Endothelial cell (in vitro differentiated cells): ENCODE measurements around the gene ADAMTS12. TPM values are rescaled to one million over a fixed set of nuclear protein-coding genes. Genes with fewer than 3 reads are reported as not detected.

ENCODE experiments used
- DNase-seq: peaks from one replicate; pipeline ENCODE4 v3.0.0; 2021; ENCODE audit warnings: low spot score
- H3K27ac Mint-ChIP-seq: one replicate; pipeline ENCODE4 v1.8.0; 2021; ENCODE audit warnings: mixed read lengths, inconsistent platforms; ENCODE audit not compliant: unreplicated experiment
- H3K27me3 Mint-ChIP-seq: one replicate; pipeline ENCODE4 v1.8.0; 2021; ENCODE audit warnings: mild to moderate bottlenecking, moderate library complexity, mixed read lengths, inconsistent platforms; ENCODE audit not compliant: unreplicated experiment
- H3K36me3 Mint-ChIP-seq: one replicate; pipeline ENCODE4 v1.8.0; 2021; ENCODE audit warnings: mild to moderate bottlenecking, low read depth, mixed read lengths, inconsistent platforms; ENCODE audit not compliant: unreplicated experiment
- H3K4me1 Mint-ChIP-seq: one replicate; pipeline ENCODE4 v1.8.0; 2021; ENCODE audit warnings: mild to moderate bottlenecking, mixed read lengths, inconsistent platforms; ENCODE audit not compliant: unreplicated experiment
- H3K4me3 Mint-ChIP-seq: one replicate; pipeline ENCODE4 v1.8.0; 2021; ENCODE audit warnings: mild to moderate bottlenecking, mixed read lengths, inconsistent platforms; ENCODE audit not compliant: unreplicated experiment
- H3K9me3 Mint-ChIP-seq: one replicate; pipeline ENCODE4 v1.8.0; 2021; ENCODE audit warnings: mixed read lengths, inconsistent platforms; ENCODE audit not compliant: unreplicated experiment
- CTCF ChIP-seq: fragments of 200-600 bp; sonication (generic); IDR thresholded peaks from one replicate; pipeline ENCODE4 v1.5.0; 2021; ENCODE audit warnings: antibody characterized with exemption; ENCODE audit not compliant: unreplicated experiment
- total RNA-seq: library from RNA; stranded (reverse); fragmentation: NEBNext Ultra II Directional; extraction: Animal tissue kit (Norgen Biotek cat#: 25700); gene quantifications from one replicate; pipeline ENCODE4 v1.2.1, GENCODE V29; 2021; ENCODE audit not compliant: unreplicated experiment

The ADAMTS12 gene
- total RNA-seq, 1 donor from 2014 or later: 9.8 TPM

GRCh38 chr5:33850100-33850594 is 41.6 kb downstream of the ADAMTS12 start:
- Mint-ChIP-seq H3K9me3 (no peaks in the 10 kb centered on the region), H3K4me1 (peaks cover 12% of the 10 kb centered on the region), H3K27me3 (no peaks in the 10 kb centered on the region), H3K4me3 (no peak overlapping the region), H3K27ac (no peak overlapping the region), H3K36me3 (no peaks in the 10 kb centered on the region)
- no peak for TF ChIP-seq CTCF
- DNase-seq: no peak

GRCh38 chr5:33848554-33848953 is 43.2 kb downstream of the ADAMTS12 start:
- TF ChIP-seq CTCF: no peak
- H3K4me1 Mint-ChIP-seq: peaks cover 11% of the 10 kb centered on the region
- H3K27ac Mint-ChIP-seq: no peak overlapping the region
- no peak for DNase-seq
- H3K27me3 Mint-ChIP-seq: no peaks in the 10 kb centered on the region
- H3K4me3 Mint-ChIP-seq: no peak overlapping the region
- H3K36me3 Mint-ChIP-seq: peaks cover 3% of the 10 kb centered on the region
- H3K9me3 Mint-ChIP-seq: no peaks in the 10 kb centered on the region

GRCh38 chr5:33846851-33847250 is 44.9 kb downstream of the ADAMTS12 start:
- Mint-ChIP-seq H3K36me3 (peaks cover 3% of the 10 kb centered on the region), H3K27me3 (no peaks in the 10 kb centered on the region), H3K9me3 (no peaks in the 10 kb centered on the region), H3K27ac (no peak overlapping the region), H3K4me1 (peaks cover 9% of the 10 kb centered on the region), H3K4me3 (no peak overlapping the region)
- no peak for DNase-seq
- no peak for TF ChIP-seq CTCF

- H3K9me3 Mint-ChIP-seq: no peaks in the 10 kb centered on the region
- DNase-seq: no peak
- no peak overlapping the region for H3K4me3 Mint-ChIP-seq
- TF ChIP-seq CTCF: no peak
- H3K27me3 Mint-ChIP-seq: peaks cover 5% of the 10 kb centered on the region
- H3K4me1 Mint-ChIP-seq: no peaks in the 10 kb centered on the region
- H3K36me3 Mint-ChIP-seq: peaks cover 3% of the 10 kb centered on the region
- no peak overlapping the region for H3K27ac Mint-ChIP-seq
These were observed 48.2 kb downstream of the ADAMTS12 start for GRCh38 chr5:33843579-33843978.

GRCh38 chr5:33842456-33842855 is 49.3 kb downstream of the ADAMTS12 start:
- no peak for TF ChIP-seq CTCF
- DNase-seq: no peak
- no peaks in the 10 kb centered on the region for H3K4me1 Mint-ChIP-seq

More at GRCh38 chr5:33842456-33842855, 49.3 kb downstream of the ADAMTS12 start:
- no peak overlapping the region for H3K27ac Mint-ChIP-seq
- H3K9me3 Mint-ChIP-seq: no peaks in the 10 kb centered on the region
- peaks cover 3% of the 10 kb centered on the region for H3K36me3 Mint-ChIP-seq
- peaks cover 7% of the 10 kb centered on the region for H3K27me3 Mint-ChIP-seq
- H3K4me3 Mint-ChIP-seq: no peak overlapping the region
